Left lobe of liver (tissue), 2 donors: ENCODE data around the gene PTPRD. TPM values are rescaled to one million over a fixed set of nuclear protein-coding genes. Genes with fewer than 3 reads are reported as not detected.

Experiments
- ATAC-seq: fragments of 200-7000 bp; cut with Tn5 transposase; one replicate; pipeline ENCODE4 v1.9.1; 2020; ENCODE audit warnings: mild to moderate bottlenecking, moderate library complexity
- DNase-seq: peaks from one replicate; pipeline ENCODE4 v3.0.0-alpha.2; 2020; ENCODE audit warnings: low spot score
- total RNA-seq: library from RNA; stranded (reverse); gene quantifications from one replicate; pipeline ENCODE4 v1.2.1, GENCODE V29; 2021
- donor health status: DM: no; HTN: no; CAD: no; lungs with moderate emphysema.
- donor health status: DM: no; HTN: yes; CAD: no.

The PTPRD gene
- total RNA-seq, 1 donor from 2014 or later, result 29.4 TPM

DNA sequence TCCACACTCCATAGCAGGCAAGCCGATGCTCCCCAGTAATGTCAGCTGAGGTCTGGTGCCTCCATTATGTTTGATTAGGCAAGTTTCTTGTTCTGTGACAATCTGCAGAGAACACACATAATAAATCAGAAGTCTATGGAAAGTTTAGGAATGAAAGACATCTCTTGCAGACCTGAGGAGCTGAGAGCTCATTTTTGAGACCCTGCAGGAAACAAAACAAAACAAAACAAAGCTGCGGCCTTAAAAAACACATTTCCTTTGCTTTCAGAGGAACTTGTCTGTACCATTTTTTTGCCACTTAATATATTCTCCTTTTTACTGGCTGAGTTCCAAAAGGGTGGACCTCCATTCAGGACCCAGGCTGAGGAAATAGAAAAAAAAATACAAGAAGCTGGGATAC, 2332.0 kb downstream of the PTPRD start:
- ATAC-seq (no peak), DNase-seq (no peak)

- DNase-seq (no peak), ATAC-seq (no peak)
These were observed 2334.8 kb downstream of the PTPRD start for GRCh38 chr9:8278048-8278447.

DNA sequence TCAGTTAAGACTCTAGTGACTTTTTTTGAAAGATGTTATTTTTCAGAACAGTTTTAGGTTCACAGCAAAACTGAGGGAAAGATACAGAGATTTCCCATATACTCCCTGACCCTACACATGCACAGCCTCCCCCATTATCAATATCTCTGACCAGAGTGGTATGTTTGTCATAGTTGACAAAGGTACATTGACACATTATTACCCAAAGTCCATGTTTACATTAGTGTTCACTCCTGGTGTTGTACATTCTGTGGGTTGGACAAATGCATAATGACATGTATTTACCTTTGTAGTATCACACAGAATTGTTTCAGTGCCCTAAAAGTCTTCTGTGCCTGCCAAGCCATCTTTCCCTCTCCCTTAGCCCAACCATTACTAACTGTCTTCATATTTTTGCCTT, 2342.6 kb downstream of the PTPRD start:
- DNase-seq, result no peak
- ATAC-seq, result no peak

DNA sequence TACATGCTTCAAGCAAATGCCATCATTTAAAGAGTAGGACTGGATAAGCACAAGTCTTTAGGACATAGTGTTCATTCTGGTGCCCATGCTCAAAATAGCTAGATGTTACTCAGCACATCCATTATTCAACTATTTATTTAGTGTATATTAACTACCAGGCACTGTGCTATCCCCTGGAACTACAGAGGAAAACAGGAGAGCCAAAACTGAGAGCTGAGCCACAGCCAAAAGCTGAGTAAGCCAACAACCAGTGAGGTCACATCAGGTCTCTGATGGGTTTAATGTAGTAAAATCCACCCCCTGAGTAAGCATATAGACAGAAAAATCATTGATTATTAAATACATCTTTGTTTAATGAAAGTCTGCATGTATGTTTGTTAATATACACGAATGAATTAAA, 2343.9 kb downstream of the PTPRD start:
- no peak for DNase-seq
- no peak for ATAC-seq

- DNase-seq (no peak), ATAC-seq (no peak)
These were observed 2344.5 kb downstream of the PTPRD start for GRCh38 chr9:8268216-8268878.

DNA sequence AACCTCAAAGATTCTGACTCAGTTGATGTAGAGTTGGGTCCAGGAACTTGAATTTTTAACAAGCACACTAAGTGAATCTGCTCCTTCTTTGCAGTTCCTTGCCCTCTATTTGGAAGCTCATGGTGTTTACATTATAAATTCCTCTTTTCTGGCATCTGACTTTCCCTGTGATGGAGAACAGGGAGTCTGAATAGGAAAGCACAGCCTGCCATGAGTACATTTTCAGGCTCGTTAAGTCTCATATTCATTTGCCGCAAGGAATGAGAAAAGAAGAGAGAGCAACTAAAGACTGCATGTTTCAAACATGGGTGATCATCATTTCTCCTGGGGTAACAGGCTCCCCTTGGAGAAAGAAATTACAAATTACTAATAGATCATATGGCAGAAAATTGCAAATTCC, 2345.2 kb downstream of the PTPRD start:
- no peak for DNase-seq
- no peak for ATAC-seq

DNA sequence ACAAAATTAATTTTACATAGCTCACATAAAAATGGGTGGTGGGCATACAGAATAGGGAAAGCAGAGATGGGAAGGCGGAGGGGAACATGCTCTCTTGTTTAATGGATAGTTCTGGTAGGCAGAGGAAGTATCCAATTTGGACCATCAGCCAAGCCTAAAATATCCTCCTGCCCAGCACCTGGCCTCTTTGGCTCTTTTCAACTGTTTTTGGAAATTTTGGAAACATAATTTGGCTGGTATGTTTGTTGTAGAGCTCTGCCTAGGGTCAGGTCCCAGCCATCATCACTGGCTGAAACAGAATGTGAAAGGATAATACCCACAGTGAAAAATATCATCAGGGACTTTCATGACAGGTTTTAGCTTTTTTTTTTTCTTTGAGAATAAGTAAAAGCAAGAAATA, 2345.9 kb downstream of the PTPRD start:
- no peak for ATAC-seq
- DNase-seq, result no peak

GRCh38 chr9:8265281-8265680, 2347.5 kb downstream of the PTPRD start:
- DNase-seq (no peak), ATAC-seq (no peak)
